ENCODE results near the gene CA11. TPM values are rescaled to one million over a fixed set of nuclear protein-coding genes. Genes with fewer than 3 reads are reported as not detected.

CA11 gene
- total and polyA plus RNA-seq, 9 of the 15 experiments (the other 6 are each of a cell fraction or from before 2014, with no cell fraction given) = 2.9 to 19.9 (median 8.3) TPM

- TF ChIP-seq FOXP1 (CRISPR knock-in tag; IDR thresholded peaks at IDR 0.05) (peak; percentile 49; the same call in 1 of the 2 replicates), ZMIZ1 (IDR thresholded peaks at IDR 0.05; ENCODE audit: low read depth in 2 of 2, low read length in 2 of 2) (peak in 1 of 2 experiments; percentile 73; a peak in 1 of 4 replicates), GABPB2 (CRISPR knock-in tag; conservative IDR thresholded peaks at IDR 0.05) (no peak), TAF1 (IDR thresholded peaks at IDR 0.05; ENCODE audit: control insufficient read depth, extremely low read depth, insufficient read depth, low read length, severe bottlenecking) (peak; percentile 99), SAP30 (IDR thresholded peaks at IDR 0.05; ENCODE audit: borderline replicate concordance, insufficient read depth, low read depth, low read length, poor library complexity, severe bottlenecking) (peak; percentile 56), ARNT (IDR thresholded peaks at IDR 0.05) (peak in 1 of 2 experiments; percentile 83; a peak in 2 of 4 replicates), ELK1 (CRISPR knock-in tag; IDR thresholded peaks at IDR 0.05) (no peak), MYNN (IDR thresholded peaks at IDR 0.05) (peak; percentile 2; the same call in 1 of the 2 replicates), MYNN (CRISPR knock-in tag; IDR thresholded peaks at IDR 0.05) (no peak), SOX6 (IDR thresholded peaks at IDR 0.05) (peak; percentile 83), ZNF121 (CRISPR knock-in tag; conservative IDR thresholded peaks at IDR 0.05) (peak; percentile 15; the same call in 1 of the 2 replicates), ATF7 (IDR thresholded peaks at IDR 0.05) (peak; percentile 95), ZNF253 (CRISPR knock-in tag; conservative IDR thresholded peaks at IDR 0.05) (no peak), FOXA1 (IDR thresholded peaks at IDR 0.05; ENCODE audit: borderline replicate concordance) (no peak), SPI1 (IDR thresholded peaks at IDR 0.05; ENCODE audit: borderline replicate concordance, low read depth, low read length) (0 out of 2 replicates have a peak, but pooled peaks have one; percentile 32), FOXK1 (CRISPR knock-in tag; IDR thresholded peaks at IDR 0.05; ENCODE audit: borderline replicate concordance) (peak; percentile 69; the same call in 1 of the 2 replicates)
- TF ChIP-seq, protein P1, sequence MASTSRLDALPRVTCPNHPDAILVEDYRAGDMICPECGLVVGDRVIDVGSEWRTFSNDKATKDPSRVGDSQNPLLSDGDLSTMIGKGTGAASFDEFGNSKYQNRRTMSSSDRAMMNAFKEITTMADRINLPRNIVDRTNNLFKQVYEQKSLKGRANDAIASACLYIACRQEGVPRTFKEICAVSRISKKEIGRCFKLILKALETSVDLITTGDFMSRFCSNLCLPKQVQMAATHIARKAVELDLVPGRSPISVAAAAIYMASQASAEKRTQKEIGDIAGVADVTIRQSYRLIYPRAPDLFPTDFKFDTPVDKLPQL (IDR thresholded peaks at IDR 0.05; ENCODE audit: extremely low read depth, insufficient read length) = no peak
- TF ChIP-seq, protein P2, sequence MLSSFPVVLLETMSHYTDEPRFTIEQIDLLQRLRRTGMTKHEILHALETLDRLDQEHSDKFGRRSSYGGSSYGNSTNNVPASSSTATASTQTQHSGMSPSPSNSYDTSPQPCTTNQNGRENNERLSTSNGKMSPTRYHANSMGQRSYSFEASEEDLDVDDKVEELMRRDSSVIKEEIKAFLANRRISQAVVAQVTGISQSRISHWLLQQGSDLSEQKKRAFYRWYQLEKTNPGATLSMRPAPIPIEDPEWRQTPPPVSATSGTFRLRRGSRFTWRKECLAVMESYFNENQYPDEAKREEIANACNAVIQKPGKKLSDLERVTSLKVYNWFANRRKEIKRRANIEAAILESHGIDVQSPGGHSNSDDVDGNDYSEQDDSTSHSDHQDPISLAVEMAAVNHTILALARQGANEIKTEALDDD (IDR thresholded peaks at IDR 0.05) = peak; percentile 93
- TF ChIP-seq, protein P3, sequence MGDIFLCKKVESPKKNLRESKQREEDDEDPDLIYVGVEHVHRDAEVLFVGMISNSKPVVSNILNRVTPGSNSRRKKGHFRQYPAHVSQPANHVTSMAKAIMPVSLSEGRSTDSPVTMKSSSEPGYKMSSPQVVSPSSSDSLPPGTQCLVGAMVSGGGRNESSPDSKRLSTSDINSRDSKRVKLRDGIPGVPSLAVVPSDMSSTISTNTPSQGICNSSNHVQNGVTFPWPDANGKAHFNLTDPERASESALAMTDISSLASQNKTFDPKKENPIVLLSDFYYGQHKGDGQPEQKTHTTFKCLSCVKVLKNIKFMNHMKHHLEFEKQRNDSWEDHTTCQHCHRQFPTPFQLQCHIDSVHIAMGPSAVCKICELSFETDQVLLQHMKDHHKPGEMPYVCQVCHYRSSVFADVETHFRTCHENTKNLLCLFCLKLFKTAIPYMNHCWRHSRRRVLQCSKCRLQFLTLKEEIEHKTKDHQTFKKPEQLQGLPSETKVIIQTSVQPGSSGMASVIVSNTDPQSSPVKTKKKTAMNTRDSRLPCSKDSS (IDR thresholded peaks at IDR 0.05; ENCODE audit: low read depth, partially characterized antibody) = no peak
These were observed 26.9 kb downstream of the CA11 start, which contains the start of the genes RPL18 and SPHK2 (continued) for GRCh38 chr19:48618916-48619691.

All from K562 (cell line).